ENCODE data around the gene ABHD17A. TPM values are rescaled to one million over a fixed set of nuclear protein-coding genes. Genes with fewer than 3 reads are reported as not detected.
"Not testable (repeated sequence)": the region's sequence is repeated elsewhere in the genome, so short reads cannot be mapped to it uniquely, and the experiment has no call there.

The ABHD17A gene
- 10 to 100 TPM; 50.6 to 52.9 TPM for total RNA-seq
- 45.1 TPM for polyA plus RNA-seq (2013, experiment 1 of 2)
- polyA plus RNA-seq (2013, experiment 2 of 2): 45.7 TPM
- long read RNA-seq, experiment 1, transcript ABHD17A-202 (5 exons, 1,757 nt): major isoform, 17 of 32 reads
- long read RNA-seq, experiment 1, partial matches to known transcripts: 9 of 32 reads
- long read RNA-seq, experiment 1, other reads (novel, unspliced or antisense): 6 of 32 reads
- long read RNA-seq, experiment 2, full-length matches to known transcripts: 115 of 139 reads
- long read RNA-seq, experiment 2, partial matches to known transcripts: 15 of 139 reads
- long read RNA-seq, experiment 2, other reads (novel, unspliced or antisense): 9 of 139 reads
- long read RNA-seq, experiment 3: 0 reads
- long read RNA-seq, experiment 4: 0 reads

DNA sequence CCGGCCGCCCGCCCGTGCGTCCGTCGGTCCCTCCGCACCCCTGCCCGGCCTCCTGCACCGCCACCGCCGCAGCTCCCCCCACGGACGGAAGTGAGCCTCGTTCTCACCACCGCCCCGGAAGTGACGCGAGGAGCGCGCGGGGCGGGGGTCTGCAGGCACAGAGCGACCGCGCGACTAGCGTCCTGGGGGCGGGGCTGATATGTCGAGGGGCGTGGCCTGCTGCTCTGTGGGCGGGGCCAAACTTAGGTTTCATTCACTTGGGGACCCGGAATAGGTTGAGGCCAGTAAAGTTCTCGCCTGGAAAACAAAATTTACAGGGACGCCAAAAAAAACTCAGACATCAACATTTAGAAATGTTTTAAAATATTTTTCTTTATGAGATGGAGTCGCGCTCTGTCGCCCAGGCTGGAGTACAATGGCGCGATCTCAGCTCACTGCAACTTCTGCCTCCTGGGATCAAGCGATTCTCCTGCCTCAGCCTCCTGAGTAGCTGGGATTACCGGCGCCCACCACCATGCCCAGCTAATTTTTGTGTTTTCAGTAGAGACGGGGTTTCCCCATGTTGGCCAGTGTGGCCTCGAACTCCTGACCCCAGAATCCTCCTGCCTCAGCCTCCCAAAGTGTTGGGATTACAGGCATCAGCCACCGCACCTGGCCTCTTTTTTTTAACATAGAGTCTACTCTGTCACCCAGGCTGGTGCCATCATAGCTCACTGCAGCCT, at the start of gene ABHD17A:
Gene ABHD17A (minus strand): TSS at position 99 of the 722 bp plus-strand sequence. CDS start 3,930 bp downstream, outside the sequence.
- 24 to 84% methylated on average over 11 to 46 of the region's 46 CpGs for WGBS, 2 experiments (ENCODE audit: insufficient coverage in 1 of 2, insufficient read length in 1 of 2)
- Mint-ChIP-seq H3K4me3 (peak within 1 kb of the TSS; percentile 92), H3K4me1 (peaks cover 31% of the 10 kb centered on the region)

DNA sequence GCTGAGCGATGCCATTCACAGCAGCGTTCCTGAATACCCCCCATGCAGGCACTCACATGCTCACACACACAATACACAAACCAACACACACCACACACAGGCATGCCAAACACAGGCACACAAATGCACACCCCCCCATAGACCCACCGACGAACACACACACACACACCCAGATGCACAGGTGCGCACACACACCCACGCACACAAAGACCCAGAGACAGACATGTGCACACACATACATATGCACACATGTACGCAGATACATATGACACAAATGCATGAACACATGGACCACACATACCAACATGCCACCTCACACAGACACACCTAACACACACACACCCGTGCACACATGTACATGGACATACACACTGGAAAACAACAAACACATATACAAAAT, 48.6 kb upstream of the ABHD17A start:
- no peak for DNase-seq
- Histone ChIP-seq H3K9ac (ENCODE audit: extremely low read depth, low read length, poor library complexity, severe bottlenecking) (no peak overlapping the region), H3K36me3 (ENCODE audit: control insufficient read depth, insufficient read depth, low read length) (no peaks in the 10 kb centered on the region), H3K27me3 (ENCODE audit: control insufficient read depth, insufficient read depth, low read length, poor library complexity, severe bottlenecking) (no peaks in the 10 kb centered on the region), H3K27ac (ENCODE audit: low read depth, low read length) (no peak overlapping the region), H3K9me3 (ENCODE audit: control insufficient read depth, low read length) (peaks cover 5% of the 10 kb centered on the region), H3K4me1 (ENCODE audit: control insufficient read depth, insufficient read depth, low read length) (no peaks in the 10 kb centered on the region), H3K4me3 (ENCODE audit: low read length) (no peak overlapping the region)
- Mint-ChIP-seq H3K36me3 (ENCODE audit: low read depth) (peaks cover 7% of the 10 kb centered on the region), H3K27ac (no peak overlapping the region), H3K4me3 (no peak overlapping the region), H3K4me1 (no peaks in the 10 kb centered on the region), H3K27me3 (ENCODE audit: insufficient read depth) (peaks cover 15% of the 10 kb centered on the region), H3K9me3 (peaks cover 13% of the 10 kb centered on the region)
- TF ChIP-seq, protein P1, sequence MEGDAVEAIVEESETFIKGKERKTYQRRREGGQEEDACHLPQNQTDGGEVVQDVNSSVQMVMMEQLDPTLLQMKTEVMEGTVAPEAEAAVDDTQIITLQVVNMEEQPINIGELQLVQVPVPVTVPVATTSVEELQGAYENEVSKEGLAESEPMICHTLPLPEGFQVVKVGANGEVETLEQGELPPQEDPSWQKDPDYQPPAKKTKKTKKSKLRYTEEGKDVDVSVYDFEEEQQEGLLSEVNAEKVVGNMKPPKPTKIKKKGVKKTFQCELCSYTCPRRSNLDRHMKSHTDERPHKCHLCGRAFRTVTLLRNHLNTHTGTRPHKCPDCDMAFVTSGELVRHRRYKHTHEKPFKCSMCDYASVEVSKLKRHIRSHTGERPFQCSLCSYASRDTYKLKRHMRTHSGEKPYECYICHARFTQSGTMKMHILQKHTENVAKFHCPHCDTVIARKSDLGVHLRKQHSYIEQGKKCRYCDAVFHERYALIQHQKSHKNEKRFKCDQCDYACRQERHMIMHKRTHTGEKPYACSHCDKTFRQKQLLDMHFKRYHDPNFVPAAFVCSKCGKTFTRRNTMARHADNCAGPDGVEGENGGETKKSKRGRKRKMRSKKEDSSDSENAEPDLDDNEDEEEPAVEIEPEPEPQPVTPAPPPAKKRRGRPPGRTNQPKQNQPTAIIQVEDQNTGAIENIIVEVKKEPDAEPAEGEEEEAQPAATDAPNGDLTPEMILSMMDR (conservative IDR thresholded peaks at IDR 0.05): no peak
- WGBS, 2 experiments (ENCODE audit: insufficient coverage in 1 of 2, insufficient read length in 1 of 2): 80 to 95% methylated on average over 1 to 8 of the region's 8 CpGs

More for the DNA sequence above, at the start of gene ABHD17A:
- peak within 1 kb of the TSS; percentile 66 for H3K9ac ChIP-seq (ENCODE audit: extremely low read depth, low read length, poor library complexity, severe bottlenecking)
- H3K9me3 ChIP-seq (ENCODE audit: control insufficient read depth, low read length); H3K27me3 ChIP-seq (ENCODE audit: control insufficient read depth, insufficient read depth, low read length, poor library complexity, severe bottlenecking); H3K36me3 ChIP-seq (ENCODE audit: control insufficient read depth, insufficient read depth, low read length); H3K36me3 Mint-ChIP-seq (ENCODE audit: low read depth); H3K27ac ChIP-seq (ENCODE audit: low read depth, low read length); H3K27me3 Mint-ChIP-seq (ENCODE audit: insufficient read depth); H3K9me3 Mint-ChIP-seq: not testable (repeated sequence)
- peaks cover 23% of the 10 kb centered on the region for H3K4me1 ChIP-seq (ENCODE audit: control insufficient read depth, insufficient read depth, low read length)
- H3K4me3 ChIP-seq (ENCODE audit: low read length): peak within 1 kb of the TSS; percentile 85
- DNase-seq: peak; percentile 97
- H3K27ac Mint-ChIP-seq: peak within 1 kb of the TSS; percentile 88

DNA sequence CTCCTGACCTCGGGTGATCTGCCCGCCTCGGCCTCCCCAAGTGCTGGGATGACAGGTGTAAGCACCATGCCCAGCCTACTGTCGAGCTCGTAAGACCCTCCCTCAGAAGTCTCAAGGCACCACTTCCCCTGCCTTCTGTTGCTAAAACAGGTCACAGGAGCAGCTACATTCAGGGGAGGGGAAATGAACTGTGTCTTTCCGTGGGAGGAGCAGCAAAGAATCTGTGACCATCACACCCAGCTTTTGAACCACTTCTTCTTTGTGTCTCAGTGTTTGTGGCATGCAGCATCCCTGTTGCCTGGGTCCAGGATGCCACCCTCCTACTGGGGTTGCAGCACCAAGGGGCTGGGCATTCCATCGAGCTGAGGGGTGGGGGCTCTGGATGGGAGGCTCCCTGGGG, 47.9 kb upstream of the ABHD17A start:
- no peak for DNase-seq
- Mint-ChIP-seq H3K4me1 (no peaks in the 10 kb centered on the region), H3K36me3 (ENCODE audit: low read depth) (peaks cover 7% of the 10 kb centered on the region), H3K27me3 (ENCODE audit: insufficient read depth) (peaks cover 19% of the 10 kb centered on the region), H3K9me3 (peaks cover 13% of the 10 kb centered on the region), H3K4me3 (no peak overlapping the region), H3K27ac (no peak overlapping the region)
- no peak overlapping the region for H3K4me3 ChIP-seq (ENCODE audit: low read length)
- no peak overlapping the region for H3K9ac ChIP-seq (ENCODE audit: extremely low read depth, low read length, poor library complexity, severe bottlenecking)
- 85 to 93% methylated on average over 5 to 7 of the region's 7 CpGs for WGBS, 2 experiments (ENCODE audit: insufficient coverage in 1 of 2, insufficient read length in 1 of 2)
- peaks cover 5% of the 10 kb centered on the region for H3K9me3 ChIP-seq (ENCODE audit: control insufficient read depth, low read length)
- TF ChIP-seq, protein P1 (conservative IDR thresholded peaks at IDR 0.05): no peak
- no peak overlapping the region for H3K27ac ChIP-seq (ENCODE audit: low read depth, low read length)
- H3K4me1 ChIP-seq (ENCODE audit: control insufficient read depth, insufficient read depth, low read length): no peaks in the 10 kb centered on the region
- H3K36me3 ChIP-seq (ENCODE audit: control insufficient read depth, insufficient read depth, low read length): no peaks in the 10 kb centered on the region
- no peaks in the 10 kb centered on the region for H3K27me3 ChIP-seq (ENCODE audit: control insufficient read depth, insufficient read depth, low read length, poor library complexity, severe bottlenecking)

Data from endodermal cell (in vitro differentiated cells).